ENCODE results near the gene PANK2. TPM values are rescaled to one million over a fixed set of nuclear protein-coding genes. Genes with fewer than 3 reads are reported as not detected.

PANK2 gene
- total and polyA plus RNA-seq, 10 of the 15 experiments (the other 5 are each of a cell fraction or from before 2014, with no cell fraction given), result 13.2 to 43.4 (median 33.3) TPM

- no peak for TF ChIP-seq SREBF1 (IDR thresholded peaks at IDR 0.05; ENCODE audit: low read length)
Measured at GRCh38 chr20:3922983-3923339, 33.8 kb downstream of the PANK2 start (continued).

GRCh38 chr20:3923818-3924217, 34.6 kb downstream of the PANK2 start:
- no peak overlapping the region for H3K4me3 ChIP-seq
- in situ Hi-C loops (cut with MboI), result no loop called here
- no peaks in the 10 kb centered on the region for H3K27me3 ChIP-seq (replicated peaks in 1 of 2; ENCODE audit: control insufficient read depth in 2 of 2, insufficient read depth in 2 of 2, low read length in 1 of 2)
- SMC1A ChIA-PET (ENCODE audit: uncharacterized antibody, unreplicated experiment), result interaction anchor here (0.6 kb wide), 1 partner anchor 148 kb away, joined by 3 read pairs; no protein-coding TSS in a partner anchor
- FAIRE-seq (no peak), ATAC-seq (no peak), DNase-seq (ENCODE audit: low read depth, low spot score) (no peak)
- TF ChIP-seq HDAC2 (IDR thresholded peaks at IDR 0.05) (no peak), STAT3 (IDR thresholded peaks at IDR 0.05; ENCODE audit: low read depth, low read length) (no peak), BMI1 (IDR thresholded peaks at IDR 0.05; ENCODE audit: borderline replicate concordance) (no peak), ZBTB33 (IDR thresholded peaks at IDR 0.05) (no peak), ATF3 (IDR thresholded peaks at IDR 0.05; ENCODE audit: borderline replicate concordance, extremely low read depth, low read depth, low read length) (no peak), ZBTB4 (CRISPR knock-in tag; IDR thresholded peaks at IDR 0.05) (no peak), NR2F1 (conservative IDR thresholded peaks at IDR 0.05) (no peak)
- WGBS (ENCODE audit: insufficient coverage, insufficient replicate concordance, low lambda C conversion rate, missing lambda C conversion rate), result 93% methylated on average over 2 of the region's 2 CpGs
- H3K79me2 ChIP-seq (ENCODE audit: control insufficient read depth, insufficient read depth, low read length), result peaks cover 5% of the 10 kb centered on the region
- H3K36me3 ChIP-seq (ENCODE audit: control insufficient read depth in 2 of 2, insufficient read depth in 2 of 2, low read length in 1 of 2), result peaks cover 27 to 30% of the 10 kb centered on the region in 2 experiments
- H3K4me2 ChIP-seq (ENCODE audit: control insufficient read depth, insufficient read depth), result no peak overlapping the region
- H2AFZ ChIP-seq (ENCODE audit: control insufficient read depth, low read depth, low read length), result no peak overlapping the region
- no peaks in the 10 kb centered on the region for H3K4me1 ChIP-seq (ENCODE audit: control insufficient read depth, insufficient read depth, low read length)
- RAD21 ChIA-PET (ENCODE audit: unreplicated experiment), result no interaction called here
- BruUV-seq (replicated peaks), result no TSS peak
- intact Hi-C loops (cut with micrococcal nuclease; ENCODE audit: unreplicated experiment), result no loop called here
- peaks cover 3% of the 10 kb centered on the region; the same call in 1 of the 2 replicates for H4K20me1 ChIP-seq (ENCODE audit: control insufficient read depth, insufficient read depth)
- CTCF ChIA-PET, result no interaction called here
- POLR2A ChIA-PET, result no interaction called here
- H3K9me3 ChIP-seq (replicated peaks; ENCODE audit: control insufficient read depth, insufficient read depth, low read length), result no peaks in the 10 kb centered on the region
- H3K9ac ChIP-seq (ENCODE audit: control insufficient read depth, insufficient read depth, low read length), result no peak overlapping the region
- no peak overlapping the region for H3K27ac ChIP-seq (ENCODE audit: control insufficient read depth, insufficient read depth)

Measured in GM12878 (cell line).